HepG2 (cell line): Measurements from ENCODE around the gene ANKRD49. TPM values are rescaled to one million over a fixed set of nuclear protein-coding genes. Genes with fewer than 3 reads are reported as not detected.

Source experiments
- ATAC-seq: fragments of 200-7000 bp; cut with Tn5 transposase; 3 replicates; pipeline ENCODE4 v1.9.1; 2020; ENCODE audit warnings: mild to moderate bottlenecking, moderate library complexity
- BruUV-seq: library from RNA; stranded (reverse); fragments of 400-500 nt; replicated peaks from 2 replicates; lab custom pipeline; 2021; lab: Mats Ljungman, UMichigan
- CTCF ChIA-PET: fragments of 300-600 bp; formaldehyde crosslinking; extraction: SDS; loops from one replicate; lab custom pipeline; 2021; ENCODE audit warnings: low total read pairs, inconsistent platforms, low intra/inter-chr PET ratio; lab: Yijun Ruan, JAX
- POLR2A ChIA-PET: fragments of 350-600 bp; sonication (Branson Sonifier 250); formaldehyde crosslinking; loops from one replicate; lab custom pipeline; 2020; ENCODE audit warnings: antibody characterized with exemption, inconsistent platforms; lab: Yijun Ruan, JAX
- DNase-seq: peaks from one replicate; pipeline ENCODE4 v3.0.0-alpha.2; 2015; ENCODE audit warnings: low spot score
- FAIRE-seq: peaks from 3 replicates; lab custom pipeline; 2011; peaks lifted over from hg19 to GRCh38; lab: Jason Lieb, UNC
- H2AFZ ChIP-seq: one replicate; pipeline ENCODE4 v1.6.1; 2011; ENCODE audit warnings: low read length, inconsistent platforms
- H3K27ac ChIP-seq: fragments of 300-600 bp; 3 replicates; pipeline ENCODE4 v1.8.0; 2011; ENCODE audit warnings: mixed run types, mild to moderate bottlenecking, mixed read lengths, low read length, inconsistent platforms; ENCODE audit not compliant: insufficient read depth; ENCODE audit errors: extremely low read length
- H3K27me3 ChIP-seq, 2 experiments: fragments of 200-600 bp in 1 of 2; 2 replicates in 1 of 2; 3 replicates in 1 of 2; pipeline versions ENCODE4 v1.6.0 to v1.8.0; 2011; ENCODE audit warnings: low read length in 2 of 2, mild to moderate bottlenecking in 2 of 2, moderate library complexity in 2 of 2, inconsistent platforms in 1 of 2; ENCODE audit not compliant: insufficient read depth in 2 of 2, control insufficient read depth in 1 of 2
- H3K36me3 ChIP-seq, 2 experiments: fragments of 200-600 bp in 1 of 2; replicated peaks in 1 of 2; 2 replicates in 1 of 2; 3 replicates in 1 of 2; pipeline versions ENCODE4 v1.5.1 to v1.8.0; 2011; ENCODE audit warnings: low read length in 2 of 2, inconsistent platforms in 1 of 2; ENCODE audit not compliant: insufficient read depth in 2 of 2, control insufficient read depth in 1 of 2
- H3K4me1 ChIP-seq: 2 replicates; pipeline ENCODE4 v1.5.1; 2012; ENCODE audit warnings: low read length, inconsistent platforms; ENCODE audit not compliant: insufficient read depth
- H3K4me2 ChIP-seq: 2 replicates; pipeline ENCODE4 v1.6.0; 2011; ENCODE audit warnings: low read depth, low read length, inconsistent platforms
- H3K4me3 ChIP-seq, 3 experiments: fragments of 200-600 bp in 1 of 3; sonication (generic), shearing (Covaris generic) in 1 of 3; replicated peaks in 1 of 3; 2 replicates each; pipeline ENCODE4 v1.5.1; 2011 to 2016; ENCODE audit warnings: low read length in 3 of 3, inconsistent platforms in 2 of 3, low read depth in 2 of 3, mild to moderate bottlenecking in 2 of 3, control low read depth in 1 of 3, mixed read lengths in 1 of 3; ENCODE audit not compliant: insufficient read depth in 1 of 3
- H3K79me2 ChIP-seq: one replicate; pipeline ENCODE4 v1.6.1; 2011; ENCODE audit warnings: low read length, inconsistent platforms; ENCODE audit not compliant: insufficient read depth
- H3K9ac ChIP-seq: 2 replicates; pipeline ENCODE4 v1.6.0; 2011; ENCODE audit warnings: mild to moderate bottlenecking, low read depth, low read length, inconsistent platforms; ENCODE audit not compliant: insufficient read depth
- H3K9me3 ChIP-seq: 2 replicates; pipeline ENCODE4 v1.5.1; 2012; ENCODE audit warnings: mild to moderate bottlenecking, low read length
- H4K20me1 ChIP-seq: 2 replicates; pipeline ENCODE4 v1.6.0; 2011; ENCODE audit warnings: inconsistent platforms, mild to moderate bottlenecking, low read length, moderate library complexity; ENCODE audit not compliant: insufficient read depth
- CENPT ChIP-seq: sonication (generic); formaldehyde crosslinking; IDR thresholded peaks from 2 replicates; pipeline ENCODE4 v1.8.0; 2022; ENCODE audit warnings: low read depth, mild to moderate bottlenecking, moderate library complexity, missing genetic modification reagents
- KDM5A ChIP-seq: fragments of 200-600 bp; sonication (generic); IDR thresholded peaks from 2 replicates; pipeline ENCODE4 v1.7.0; 2018; ENCODE audit warnings: antibody characterized with exemption, mild to moderate bottlenecking, low read length, borderline replicate concordance
- ZNF160 ChIP-seq: sonication (generic); formaldehyde crosslinking; IDR thresholded peaks from 2 replicates; pipeline ENCODE4 v1.8.0; 2022; ENCODE audit warnings: mild to moderate bottlenecking, inconsistent platforms, missing genetic modification reagents
- ZNF550 ChIP-seq: sonication (generic); formaldehyde crosslinking; IDR thresholded peaks from 2 replicates; pipeline ENCODE4 v1.4.0; 2020; ENCODE audit warnings: mild to moderate bottlenecking, missing genetic modification reagents, borderline replicate concordance
- ZNF639 ChIP-seq: conservative IDR thresholded peaks from 2 replicates; pipeline ENCODE4 v1.6.1; 2018; ENCODE audit warnings: missing genetic modification reagents
- ZNF687 ChIP-seq: sonication (generic); formaldehyde crosslinking; IDR thresholded peaks from 2 replicates; pipeline ENCODE4 v1.5.1; 2020; ENCODE audit warnings: mild to moderate bottlenecking, missing genetic modification reagents, moderate library complexity
- WGBS: methylation state at CpG from one replicate; pipeline ENCODE4 v1.1.6; 2017; ENCODE audit warnings: low lambda C conversion rate; 5-methylcytosine and 5-hydroxymethylcytosine counted together
- in situ Hi-C: cut with HindIII; loops from 2 replicates; pipeline ENCODE4 v1.10.0; 2017; ENCODE audit warnings: low pct_unique_long_range_greater_than_20kb; ENCODE audit not compliant: extremely low pct_ligation_motif_present
- intact Hi-C: fragments of 100-400 bp; cut with micrococcal nuclease; formaldehyde crosslinking; loops from one replicate; pipeline ENCODE4 v1.10.0; 2022; ENCODE audit not compliant: unreplicated experiment
- polyA plus RNA-seq, 8 experiments: library from polyadenylated mRNA; depleted of rRNA in 3 of 8; stranded (reverse) in 7 of 8; unstranded in 1 of 8; fragments of >200 nt; fragmentation: Illumina TruSeq in 4 of 8; extraction: Trizol in 4 of 8; gene quantifications; 2 replicates each; pipeline versions ENCODE4 v1.2.1 to v1.2.3, GENCODE V29; 2011 to 2016; ENCODE audit warnings: low read depth in 4 of 8, missing spikeins in 1 of 8, mixed read lengths in 1 of 8; ENCODE audit not compliant: insufficient read depth in 1 of 8
- total RNA-seq, 5 experiments: library from RNA; depleted of rRNA; stranded (reverse); fragments of >200 nt; fragmentation: Illumina TruSeq; extraction: Trizol; gene quantifications; 2 replicates each; pipeline ENCODE4 v1.2.3, GENCODE V29; 2016; ENCODE audit warnings: low read depth in 1 of 5

ANKRD49 gene
- total and polyA plus RNA-seq, 2 of the 13 experiments (the other 11 are each of a cell fraction or from before 2014, with no cell fraction given): 14.2 to 14.3 TPM

- Histone ChIP-seq H3K27me3 (peaks cover 0 to 2% of the 10 kb centered on the region in 2 experiments; a peak in 1 of 5 replicates), H4K20me1 (no peaks in the 10 kb centered on the region), H3K9me3 (no peaks in the 10 kb centered on the region), H3K4me3 (no peak overlapping the region), H3K9ac (no peak overlapping the region), H2AFZ (no peak overlapping the region), H3K4me1 (peaks cover 5% of the 10 kb centered on the region; the same call in 1 of the 2 replicates), H3K4me2 (no peak overlapping the region), H3K79me2 (no peaks in the 10 kb centered on the region), H3K27ac (no peak overlapping the region), H3K36me3 (no peaks in the 10 kb centered on the region)
- TF ChIP-seq ZNF550 (no peak), ZNF639 (CRISPR knock-in tag) (no peak), ZNF160 (no peak), CENPT (CRISPR knock-in tag) (no peak), KDM5A (no peak), ZNF687 (CRISPR knock-in tag) (no peak)
- intact Hi-C loops: no loop called here
- 39% methylated on average over 1 of the region's 1 CpG for WGBS
- POLR2A ChIA-PET: no interaction called here
- DNase-seq: no peak
- CTCF ChIA-PET: no interaction called here
- no TSS peak for BruUV-seq
- no peak for ATAC-seq
- FAIRE-seq: no peak
- in situ Hi-C loops: no loop called here
These were observed 53.1 kb downstream of the ANKRD49 start for GRCh38 chr11:94546886-94547285.
